Adipose tissue (tissue), 3 donors: ENCODE results near the gene RPLP2. TPM values are rescaled to one million over a fixed set of nuclear protein-coding genes. Genes with fewer than 3 reads are reported as not detected.
A peak's percentile ranks its signal among the peaks of the same experiment; 100 is the strongest.

Experiments
- H3K27ac ChIP-seq: one replicate; pipeline ENCODE4 v1.5.1; 2013; ENCODE audit warnings: low read depth, low read length
- WGBS, 3 donors: extraction: QIAGEN DNeasy Blood & Tissue Kit; methylation state at CpG; one replicate each; pipeline ENCODE4 v1.1.7; 2013; 5-methylcytosine and 5-hydroxymethylcytosine counted together
- polyA plus RNA-seq, 3 donors: library from polyadenylated mRNA; stranded (reverse); fragments of 200-250 nt; gene quantifications; one replicate each; pipeline ENCODE4 v1.2.3, GENCODE V29; 2013
- donor health status: healthy with polysubstance abuse.
- donor health status: Bipolar disorder and iron deficiency.
- donor health status: healthy.

The RPLP2 gene
- polyA plus RNA-seq, result 1,000 to 10,000 TPM; 1,158 to 3,822 (median 2,898) TPM

- H3K27ac ChIP-seq, result peak within 1 kb of the TSS; percentile 97
- 0% methylated on average over 67 to 81 of the region's 81 CpGs for WGBS, 3 donors
Measured at GRCh38 chr11:809287-810039, at the start of gene RPLP2. TSS of gene RPLP2 (plus strand) at chr11:809967. CDS start at chr11:810235, 268 bp downstream.

GRCh38 chr11:760236-760635 is 49.5 kb upstream of the RPLP2 start:
- no peak overlapping the region for H3K27ac ChIP-seq

- no peak overlapping the region for H3K27ac ChIP-seq
- 85 to 93% (median 89%) methylated on average over 8 of the region's 8 CpGs for WGBS, 3 donors
Measured at GRCh38 chr11:761526-762108, 48.1 kb upstream of the RPLP2 start.

- 42 to 61% (median 53%) methylated on average over 10 of the region's 10 CpGs for WGBS, 3 donors
- no peak overlapping the region for H3K27ac ChIP-seq
Measured at GRCh38 chr11:762421-763072, 47.2 kb upstream of the RPLP2 start.

- H3K27ac ChIP-seq, result no peak overlapping the region
- 42 to 82% (median 67%) methylated on average over 19 to 24 of the region's 24 CpGs for WGBS, 3 donors
Measured at GRCh38 chr11:763073-763463, 46.7 kb upstream of the RPLP2 start.

- WGBS, 3 donors, result 89% methylated on average over 22 of the region's 22 CpGs
- no peak overlapping the region for H3K27ac ChIP-seq
Measured at GRCh38 chr11:763549-764321, 46.0 kb upstream of the RPLP2 start.

GRCh38 chr11:764322-765024 is 45.3 kb upstream of the RPLP2 start:
- 82 to 87% (median 85%) methylated on average over 18 of the region's 18 CpGs for WGBS, 3 donors
- H3K27ac ChIP-seq, result no peak overlapping the region

- no peak overlapping the region for H3K27ac ChIP-seq
- WGBS, 3 donors, result 70 to 72% (median 71%) methylated on average over 19 of the region's 19 CpGs
Measured at GRCh38 chr11:765025-765801, 44.6 kb upstream of the RPLP2 start.

GRCh38 chr11:765802-766091 is 44.0 kb upstream of the RPLP2 start:
- 91 to 98% (median 92%) methylated on average over 8 of the region's 8 CpGs for WGBS, 3 donors
- H3K27ac ChIP-seq, result no peak overlapping the region

GRCh38 chr11:766106-766935 is 43.4 kb upstream of the RPLP2 start:
- H3K27ac ChIP-seq, result no peak overlapping the region
- WGBS, 3 donors, result 76 to 88% (median 77%) methylated on average over 11 of the region's 11 CpGs

- H3K27ac ChIP-seq, result no peak overlapping the region
- 92 to 95% (median 94%) methylated on average over 2 of the region's 2 CpGs for WGBS, 3 donors
Measured at GRCh38 chr11:766936-767210, 42.9 kb upstream of the RPLP2 start.

- WGBS, 3 donors, result 92 to 93% (median 93%) methylated on average over 11 of the region's 11 CpGs
- no peak overlapping the region for H3K27ac ChIP-seq
Measured at GRCh38 chr11:767238-767637, 42.5 kb upstream of the RPLP2 start.

GRCh38 chr11:769887-770641 is 39.7 kb upstream of the RPLP2 start:
- H3K27ac ChIP-seq, result no peak overlapping the region
- 87 to 88% (median 87%) methylated on average over 23 of the region's 23 CpGs for WGBS, 3 donors

GRCh38 chr11:770642-771616 is 38.8 kb upstream of the RPLP2 start:
- no peak overlapping the region for H3K27ac ChIP-seq
- 90 to 92% (median 92%) methylated on average over 31 to 32 of the region's 32 CpGs for WGBS, 3 donors

GRCh38 chr11:771617-772204 is 38.1 kb upstream of the RPLP2 start:
- no peak overlapping the region for H3K27ac ChIP-seq
- 81 to 88% (median 87%) methylated on average over 12 to 15 of the region's 15 CpGs for WGBS, 3 donors
